GM19395 (cell line): ENCODE data around the gene ZDHHC20.
A peak's percentile ranks its signal among the peaks of the same experiment; 100 is the strongest.
"Not testable (repeated sequence)": the region's sequence is repeated elsewhere in the genome, so short reads cannot be mapped to it uniquely, and the experiment has no call there.

Experiments used
- ATAC-seq: cut with Tn5 transposase; IDR thresholded peaks from one replicate; pipeline ENCODE4 v1.9.1; 2021; ENCODE audit warnings: mild to moderate bottlenecking, moderate library complexity; ENCODE audit not compliant: unreplicated experiment

Gene ZDHHC20

GRCh38 chr13:21435687-21436151 is 23.4 kb downstream of the ZDHHC20 start:
- peak; percentile 98 for ATAC-seq

- ATAC-seq = no peak
Observed at GRCh38 chr13:21435231-21435630, 23.9 kb downstream of the ZDHHC20 start.

- no peak for ATAC-seq
Observed at GRCh38 chr13:21434588-21434987, 24.5 kb downstream of the ZDHHC20 start.

- no peak for ATAC-seq
Observed at GRCh38 chr13:21429211-21429610, 29.9 kb downstream of the ZDHHC20 start.

- peak; percentile 70 for ATAC-seq
Observed at GRCh38 chr13:21427741-21428140, 31.4 kb downstream of the ZDHHC20 start.

GRCh38 chr13:21426238-21426637 is 32.9 kb downstream of the ZDHHC20 start:
- ATAC-seq = no peak

- no peak for ATAC-seq
Observed at GRCh38 chr13:21420706-21421105, 38.4 kb downstream of the ZDHHC20 start.

GRCh38 chr13:21413013-21413412 is 46.1 kb downstream of the ZDHHC20 start:
- ATAC-seq = no peak

- not testable (repeated sequence) for ATAC-seq
Observed at GRCh38 chr13:21410453-21410852, 48.6 kb downstream of the ZDHHC20 start.

- ATAC-seq = no peak
Observed at GRCh38 chr13:21405309-21405708, 53.8 kb downstream of the ZDHHC20 start.

GRCh38 chr13:21402586-21403307 is 56.4 kb downstream of the ZDHHC20 start:
- ATAC-seq = no peak

- ATAC-seq = no peak
Observed at GRCh38 chr13:21399741-21400140, 59.4 kb downstream of the ZDHHC20 start.

- no peak for ATAC-seq
Observed at GRCh38 chr13:21395953-21396352, 63.1 kb downstream of the ZDHHC20 start.

GRCh38 chr13:21389124-21389523 is 70.0 kb downstream of the ZDHHC20 start:
- no peak for ATAC-seq

- ATAC-seq = no peak
Observed at GRCh38 chr13:21385710-21386109, 73.4 kb downstream of the ZDHHC20 start.

GRCh38 chr13:21383090-21383489 is 76.0 kb downstream of the ZDHHC20 start:
- no peak for ATAC-seq

GRCh38 chr13:21376998-21377985 is 81.8 kb downstream of the ZDHHC20 start:
- not testable (repeated sequence) for ATAC-seq

- ATAC-seq = no peak
Observed at GRCh38 chr13:21372530-21372929, 86.6 kb downstream of the ZDHHC20 start.

GRCh38 chr13:21371011-21371410 is 88.1 kb downstream of the ZDHHC20 start:
- no peak for ATAC-seq

- no peak for ATAC-seq
Observed at GRCh38 chr13:21365574-21365973, 93.5 kb downstream of the ZDHHC20 start.

GRCh38 chr13:21364916-21365315 is 94.2 kb downstream of the ZDHHC20 start:
- ATAC-seq = no peak

GRCh38 chr13:21364357-21364756 is 94.7 kb downstream of the ZDHHC20 start:
- no peak for ATAC-seq
